ENCODE data around the gene RAB31.

The RAB31 gene

GRCh38 chr18:9726936-9727335 is 18.8 kb downstream of the RAB31 start:
- Histone ChIP-seq H3K27ac (ENCODE audit: low read depth, low read length, poor library complexity, severe bottlenecking) (no peak overlapping the region), H3K4me3 (ENCODE audit: low read depth, low read length, poor library complexity, severe bottlenecking) (no peak overlapping the region), H3K79me2 (ENCODE audit: insufficient read depth, low read length) (no peaks in the 10 kb centered on the region), H3K9ac (ENCODE audit: low read length) (no peak overlapping the region), H3K36me3 (ENCODE audit: insufficient read depth, low read length) (no peaks in the 10 kb centered on the region), H3F3A (ENCODE audit: insufficient read depth, low read length) (no peaks in the 10 kb centered on the region), H3K27me3 (ENCODE audit: insufficient read depth, low read length) (peaks cover 8% of the 10 kb centered on the region; the same call in 1 of the 2 replicates), H3K9me3 (ENCODE audit: low read length) (no peaks in the 10 kb centered on the region), H3K4me1 (ENCODE audit: insufficient read depth, low read length, severe bottlenecking) (no peaks in the 10 kb centered on the region), H2AFZ (ENCODE audit: low read length) (no peak overlapping the region), H3K4me2 (ENCODE audit: low read length) (no peak overlapping the region), H4K20me1 (ENCODE audit: insufficient read depth, low read length) (no peaks in the 10 kb centered on the region), H3K9me2 (ENCODE audit: low read depth, low read length) (no peaks in the 10 kb centered on the region)
- TF ChIP-seq CTCF (IDR thresholded peaks at IDR 0.05; ENCODE audit: low read length) (no peak), EZH2 (IDR thresholded peaks at IDR 0.05; ENCODE audit: borderline replicate concordance, low read length) (no peak)

GRCh38 chr18:9730786-9731185 is 22.7 kb downstream of the RAB31 start:
- Histone ChIP-seq H3F3A (ENCODE audit: insufficient read depth, low read length) (no peaks in the 10 kb centered on the region), H3K4me1 (ENCODE audit: insufficient read depth, low read length, severe bottlenecking) (no peaks in the 10 kb centered on the region), H4K20me1 (ENCODE audit: insufficient read depth, low read length) (no peaks in the 10 kb centered on the region), H3K4me3 (ENCODE audit: low read depth, low read length, poor library complexity, severe bottlenecking) (no peak overlapping the region), H3K9me2 (ENCODE audit: low read depth, low read length) (no peaks in the 10 kb centered on the region), H3K79me2 (ENCODE audit: insufficient read depth, low read length) (no peaks in the 10 kb centered on the region), H3K36me3 (ENCODE audit: insufficient read depth, low read length) (no peaks in the 10 kb centered on the region), H2AFZ (ENCODE audit: low read length) (no peak overlapping the region), H3K27me3 (ENCODE audit: insufficient read depth, low read length) (0 out of 2 replicates have a peak, but pooled peaks cover 3% of the 10 kb centered on the region), H3K27ac (ENCODE audit: low read depth, low read length, poor library complexity, severe bottlenecking) (no peak overlapping the region), H3K9me3 (ENCODE audit: low read length) (no peaks in the 10 kb centered on the region), H3K9ac (ENCODE audit: low read length) (no peak overlapping the region), H3K4me2 (ENCODE audit: low read length) (no peak overlapping the region)
- TF ChIP-seq CTCF (IDR thresholded peaks at IDR 0.05; ENCODE audit: low read length), result no peak
- TF ChIP-seq EZH2 (IDR thresholded peaks at IDR 0.05; ENCODE audit: borderline replicate concordance, low read length), result no peak

GRCh38 chr18:9731380-9731779 is 23.3 kb downstream of the RAB31 start:
- no peak overlapping the region for H3K4me2 ChIP-seq (ENCODE audit: low read length)
- H3K27me3 ChIP-seq (ENCODE audit: insufficient read depth, low read length), result 0 out of 2 replicates have a peak, but pooled peaks cover 3% of the 10 kb centered on the region
- no peak overlapping the region for H3K27ac ChIP-seq (ENCODE audit: low read depth, low read length, poor library complexity, severe bottlenecking)
- no peaks in the 10 kb centered on the region for H3F3A ChIP-seq (ENCODE audit: insufficient read depth, low read length)
- no peaks in the 10 kb centered on the region for H3K36me3 ChIP-seq (ENCODE audit: insufficient read depth, low read length)
- H3K4me1 ChIP-seq (ENCODE audit: insufficient read depth, low read length, severe bottlenecking), result no peaks in the 10 kb centered on the region
- no peak overlapping the region for H3K4me3 ChIP-seq (ENCODE audit: low read depth, low read length, poor library complexity, severe bottlenecking)
- H3K79me2 ChIP-seq (ENCODE audit: insufficient read depth, low read length), result no peaks in the 10 kb centered on the region
- TF ChIP-seq CTCF (IDR thresholded peaks at IDR 0.05; ENCODE audit: low read length), result no peak
- no peak for TF ChIP-seq EZH2 (IDR thresholded peaks at IDR 0.05; ENCODE audit: borderline replicate concordance, low read length)
- no peaks in the 10 kb centered on the region for H4K20me1 ChIP-seq (ENCODE audit: insufficient read depth, low read length)
- H2AFZ ChIP-seq (ENCODE audit: low read length), result no peak overlapping the region
- H3K9me2 ChIP-seq (ENCODE audit: low read depth, low read length), result no peaks in the 10 kb centered on the region
- no peak overlapping the region for H3K9ac ChIP-seq (ENCODE audit: low read length)
- H3K9me3 ChIP-seq (ENCODE audit: low read length), result no peaks in the 10 kb centered on the region
